CD4-positive, alpha-beta T cell (primary cell): ENCODE measurements around the gene ST6GAL1. TPM values are rescaled to one million over a fixed set of nuclear protein-coding genes. Genes with fewer than 3 reads are reported as not detected.

Experiments
- ATAC-seq: fragments of 200-7000 bp; cut with Tn5 transposase; one replicate; pipeline ENCODE4 v1.10.0; 2022; ENCODE audit warnings: mild to moderate bottlenecking; ENCODE audit not compliant: poor library complexity
- CTCF ChIA-PET: fragments of 350-600 bp; sonication (Branson Sonifier 250); formaldehyde crosslinking; loops from one replicate; lab custom pipeline; 2021; ENCODE audit warnings: antibody characterized with exemption, inconsistent platforms; lab: Charles Lee
- POLR2A ChIA-PET: fragments of 350-600 bp; sonication (Branson Sonifier 250); formaldehyde crosslinking; loops from one replicate; lab custom pipeline; 2021; ENCODE audit warnings: antibody characterized with exemption, inconsistent platforms; lab: Charles Lee
- DNase-seq, 14 experiments: peaks; one replicate each; pipeline ENCODE4 v3.0.0-alpha.2; 2013 to 2020; ENCODE audit warnings: mixed read lengths in 2 of 14
- H3K27ac ChIP-seq, 2 donors: one replicate each; pipeline versions ENCODE4 v1.5.1 to v1.7.0; 2013; ENCODE audit warnings: low read length in 2 of 2, low read depth in 1 of 2, mild to moderate bottlenecking in 1 of 2
- H3K27me3 ChIP-seq, 2 experiments: 1 replicate in 1 of 2; 2 replicates in 1 of 2; pipeline versions ENCODE4 v1.6.1 to v1.7.0; 2013; ENCODE audit warnings: low read length in 2 of 2, control low read depth in 1 of 2, mild to moderate bottlenecking in 1 of 2, moderate library complexity in 1 of 2; ENCODE audit not compliant: insufficient read depth in 2 of 2, control insufficient read depth in 1 of 2
- H3K36me3 ChIP-seq: one replicate; pipeline ENCODE4 v1.6.1; 2013; ENCODE audit warnings: low read length, control low read depth; ENCODE audit not compliant: insufficient read depth
- H3K4me1 ChIP-seq: one replicate; pipeline ENCODE4 v1.6.1; 2013; ENCODE audit warnings: low read length, control low read depth; ENCODE audit not compliant: insufficient read depth
- H3K4me3 ChIP-seq: one replicate; pipeline ENCODE4 v1.5.1; 2013; ENCODE audit warnings: mild to moderate bottlenecking, low read length, moderate library complexity
- H3K9me3 ChIP-seq, 2 experiments: 1 replicate in 1 of 2; 2 replicates in 1 of 2; pipeline versions ENCODE4 v1.6.1 to v1.7.0; 2013; ENCODE audit warnings: low read length in 2 of 2, mild to moderate bottlenecking in 2 of 2, control low read depth in 1 of 2, moderate library complexity in 1 of 2; ENCODE audit not compliant: control insufficient read depth in 1 of 2, insufficient read depth in 1 of 2
- H3K27ac Mint-ChIP-seq: one replicate; pipeline ENCODE4 v1.8.0; 2020; ENCODE audit warnings: mixed read lengths
- H3K27me3 Mint-ChIP-seq: one replicate; pipeline ENCODE4 v1.8.0; 2021; ENCODE audit warnings: mixed read lengths
- H3K36me3 Mint-ChIP-seq: one replicate; pipeline ENCODE4 v1.8.0; 2021; ENCODE audit warnings: low read depth, mixed read lengths
- H3K4me1 Mint-ChIP-seq: one replicate; pipeline ENCODE4 v1.8.0; 2021; ENCODE audit warnings: low read depth, mixed read lengths
- H3K4me3 Mint-ChIP-seq: one replicate; pipeline ENCODE4 v1.8.0; 2020; ENCODE audit warnings: mild to moderate bottlenecking, mixed read lengths
- H3K9me3 Mint-ChIP-seq: one replicate; pipeline ENCODE4 v1.8.0; 2020; ENCODE audit warnings: mixed read lengths
- intact Hi-C, 2 experiments: fragments of 100-400 bp; cut with DNase I in 1 of 2; cut with micrococcal nuclease in 1 of 2; formaldehyde crosslinking; loops; one replicate each; pipeline versions ENCODE4 v1.15.1 to v1.9.0; 2023 to 2025; cut with DNase I, micrococcal nuclease
- total RNA-seq, 174 experiments: library from RNA in 2 of 174; stranded (reverse) in 2 of 174; gene quantifications; one replicate each; pipeline ENCODE4 v1.2.3 and lab custom pipeline; 2021 to 2026
- TF ChIP-seq, protein P1 (sequence below): fragments of 200-600 bp; IDR thresholded peaks from one replicate; pipeline ENCODE4 v1.8.0; 2022; ENCODE audit warnings: antibody characterized with exemption, mild to moderate bottlenecking

ST6GAL1 gene
- total RNA-seq, 2 experiments from 2014 or later = 27.6 to 29.1 TPM

DNA sequence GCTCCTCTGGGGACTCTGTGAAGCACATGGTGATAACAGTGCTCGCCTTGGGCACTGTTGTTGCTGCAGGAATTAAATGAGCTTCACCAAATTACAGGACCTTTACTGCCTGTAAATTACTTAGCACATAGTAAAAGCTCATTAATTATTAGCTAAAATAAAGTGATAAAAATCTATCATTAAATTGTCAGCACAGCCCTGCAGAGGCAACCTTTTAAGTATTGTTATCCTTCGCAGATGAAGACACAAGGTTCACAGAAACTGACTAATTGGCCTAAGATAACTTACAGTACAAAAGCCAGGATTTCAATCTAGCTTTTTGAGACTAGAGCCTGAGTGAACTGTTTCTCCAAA is 96.0 kb downstream of the ST6GAL1 start:
- Histone ChIP-seq H3K27me3 (no peaks in the 10 kb centered on the region), H3K4me3 (peak overlapping the region; percentile 72), H3K36me3 (peaks cover 8% of the 10 kb centered on the region), H3K27ac (peak overlapping the region; percentile 72 to 87), H3K9me3 (no peaks in the 10 kb centered on the region), H3K4me1 (peaks cover 62% of the 10 kb centered on the region)
- Mint-ChIP-seq H3K4me1 (peaks cover 73% of the 10 kb centered on the region), H3K27ac (peak overlapping the region; percentile 98), H3K36me3 (peaks cover 38% of the 10 kb centered on the region), H3K9me3 (no peaks in the 10 kb centered on the region), H3K27me3 (no peaks in the 10 kb centered on the region), H3K4me3 (peak overlapping the region; percentile 89)
- ChIA-PET CTCF (interaction anchor here (1.1 to 3.0 kb wide), 5 partner anchors 11 to 177 kb away, joined by 4 to 17 read pairs (median 6); partner anchors contain the start of gene RPL39L), POLR2A (interaction anchor here (0.8 to 8.7 kb wide), 18 partner anchors 10 to 253 kb away, joined by 3 to 180 read pairs (median 16); partner anchors contain the start of genes EIF4A2, RPL39L and ST6GAL1)
- no peak for DNase-seq
- intact Hi-C loops = loop anchor here (1.0 to 5.0 kb wide), 7 partner anchors 13 to 177 kb away; partner anchors contain the start of gene ST6GAL1 (in 2 of the 2)
- no peak for ATAC-seq
- TF ChIP-seq, protein P1, sequence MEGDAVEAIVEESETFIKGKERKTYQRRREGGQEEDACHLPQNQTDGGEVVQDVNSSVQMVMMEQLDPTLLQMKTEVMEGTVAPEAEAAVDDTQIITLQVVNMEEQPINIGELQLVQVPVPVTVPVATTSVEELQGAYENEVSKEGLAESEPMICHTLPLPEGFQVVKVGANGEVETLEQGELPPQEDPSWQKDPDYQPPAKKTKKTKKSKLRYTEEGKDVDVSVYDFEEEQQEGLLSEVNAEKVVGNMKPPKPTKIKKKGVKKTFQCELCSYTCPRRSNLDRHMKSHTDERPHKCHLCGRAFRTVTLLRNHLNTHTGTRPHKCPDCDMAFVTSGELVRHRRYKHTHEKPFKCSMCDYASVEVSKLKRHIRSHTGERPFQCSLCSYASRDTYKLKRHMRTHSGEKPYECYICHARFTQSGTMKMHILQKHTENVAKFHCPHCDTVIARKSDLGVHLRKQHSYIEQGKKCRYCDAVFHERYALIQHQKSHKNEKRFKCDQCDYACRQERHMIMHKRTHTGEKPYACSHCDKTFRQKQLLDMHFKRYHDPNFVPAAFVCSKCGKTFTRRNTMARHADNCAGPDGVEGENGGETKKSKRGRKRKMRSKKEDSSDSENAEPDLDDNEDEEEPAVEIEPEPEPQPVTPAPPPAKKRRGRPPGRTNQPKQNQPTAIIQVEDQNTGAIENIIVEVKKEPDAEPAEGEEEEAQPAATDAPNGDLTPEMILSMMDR = no peak

DNA sequence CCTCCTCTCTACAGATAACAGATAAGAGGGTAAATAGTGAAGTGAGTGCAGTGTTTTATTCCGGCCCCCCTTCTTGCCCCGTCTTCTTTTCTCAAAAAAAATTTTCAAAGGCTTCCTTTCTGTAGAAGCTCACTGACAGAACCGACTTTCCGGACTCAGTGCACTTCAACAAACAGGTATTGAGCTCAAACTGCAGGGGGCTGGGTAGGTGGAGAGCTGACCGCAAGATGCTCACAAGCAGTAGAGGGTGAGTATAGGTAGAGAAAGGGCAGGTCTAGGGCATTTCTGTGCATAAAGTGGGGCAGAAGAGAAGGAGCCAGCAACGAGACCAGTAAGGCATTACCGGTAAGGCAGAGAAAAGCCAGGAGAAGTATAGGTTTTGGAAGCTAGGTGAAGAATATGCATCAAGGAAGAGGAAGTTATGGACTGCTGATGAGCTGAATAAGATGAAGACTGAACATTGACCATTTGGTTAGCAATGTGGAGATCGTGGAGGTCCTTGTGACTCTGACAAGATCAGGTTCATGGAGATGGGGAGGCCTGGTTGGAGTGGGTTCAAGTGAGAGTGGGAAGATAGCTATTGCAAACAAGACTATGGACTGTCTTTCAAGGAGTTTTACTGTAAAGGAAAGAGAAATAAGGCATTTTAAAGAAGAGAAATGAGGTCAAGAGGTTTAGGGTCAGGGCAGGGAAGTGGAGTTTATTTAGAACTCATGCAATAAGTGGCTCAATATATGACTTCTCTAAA is 97.4 kb downstream of the ST6GAL1 start:
- peak overlapping the region; percentile 84 for H3K4me3 Mint-ChIP-seq
- H3K36me3 ChIP-seq = peaks cover 13% of the 10 kb centered on the region
- peaks cover 49% of the 10 kb centered on the region for H3K36me3 Mint-ChIP-seq
- peaks cover 76% of the 10 kb centered on the region for H3K4me1 Mint-ChIP-seq
- DNase-seq = peak; percentile 56 to 92 (median 72)
- no peaks in the 10 kb centered on the region for H3K27me3 ChIP-seq
- no peaks in the 10 kb centered on the region for H3K9me3 ChIP-seq
- CTCF ChIA-PET = interaction anchor here (0.6 to 3.0 kb wide), 22 partner anchors 10 to 713 kb away, joined by 3 to 17 read pairs (median 4); partner anchors contain the start of gene RPL39L
- ATAC-seq = peak; percentile 73
- TF ChIP-seq, protein P1 = no peak
- POLR2A ChIA-PET = interaction anchor here (0.6 to 8.7 kb wide), 39 partner anchors 8 to 458 kb away, joined by 3 to 180 read pairs (median 5); partner anchors contain the start of genes DNAJB11, EIF4A2, RPL39L and ST6GAL1
- peak overlapping the region; percentile 72 for H3K4me3 ChIP-seq
- no peaks in the 10 kb centered on the region for H3K9me3 Mint-ChIP-seq
- intact Hi-C loops = loop anchor here (1.0 to 5.0 kb wide), 7 partner anchors 15 to 179 kb away; partner anchors contain the start of gene ST6GAL1 (in 2 of the 2)
- H3K27ac ChIP-seq = peak overlapping the region; percentile 61 to 87
- H3K4me1 ChIP-seq = peaks cover 68% of the 10 kb centered on the region
- peak overlapping the region; percentile 98 for H3K27ac Mint-ChIP-seq
- no peaks in the 10 kb centered on the region for H3K27me3 Mint-ChIP-seq

DNA sequence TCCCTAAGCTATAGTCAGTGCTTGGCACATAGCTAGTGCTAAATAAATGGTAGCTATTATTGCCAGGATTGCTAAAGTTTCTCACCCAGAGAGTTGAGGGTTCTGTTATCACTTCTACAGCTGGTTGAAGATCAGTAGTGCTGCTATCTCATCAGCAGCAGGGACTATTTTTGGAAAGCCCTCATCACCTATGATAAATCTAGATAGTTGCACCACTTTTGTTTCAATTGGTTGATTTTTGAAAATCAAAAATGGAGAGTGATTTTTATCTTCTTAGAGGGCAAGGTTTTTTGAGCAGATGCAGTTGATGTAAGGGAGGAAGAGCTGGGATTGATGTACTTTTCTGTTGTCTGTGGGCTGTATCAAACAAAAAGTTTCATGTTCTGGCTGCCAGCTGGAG is 101.6 kb downstream of the ST6GAL1 start:
- H3K9me3 Mint-ChIP-seq = peaks cover 8% of the 10 kb centered on the region
- no peaks in the 10 kb centered on the region for H3K27me3 ChIP-seq
- H3K27ac ChIP-seq = peak overlapping the region; percentile 15 to 39
- H3K4me1 Mint-ChIP-seq = peaks cover 84% of the 10 kb centered on the region
- peaks cover 82% of the 10 kb centered on the region for H3K36me3 Mint-ChIP-seq
- H3K36me3 ChIP-seq = peaks cover 30% of the 10 kb centered on the region
- no peak for DNase-seq
- peak overlapping the region; percentile 80 for H3K4me3 Mint-ChIP-seq
- ChIA-PET POLR2A (interaction anchor here (0.8 to 8.7 kb wide), 8 partner anchors 10 to 248 kb away, joined by 3 to 180 read pairs (median 4); partner anchors contain the start of genes EIF4A2, RPL39L and ST6GAL1), CTCF (no interaction called here)
- peaks cover 4 to 6% of the 10 kb centered on the region in 2 experiments for H3K9me3 ChIP-seq
- intact Hi-C loops = no loop called here
- peak overlapping the region; percentile 23 for H3K4me3 ChIP-seq
- H3K27ac Mint-ChIP-seq = peak overlapping the region; percentile 98
- ATAC-seq = no peak
- no peaks in the 10 kb centered on the region for H3K27me3 Mint-ChIP-seq
- TF ChIP-seq, protein P1 = no peak
- H3K4me1 ChIP-seq = peaks cover 50% of the 10 kb centered on the region
